ENCODE results near the gene KLHDC8A. TPM values are rescaled to one million over a fixed set of nuclear protein-coding genes. Genes with fewer than 3 reads are reported as not detected.

KLHDC8A gene
- total RNA-seq, 1 donor from 2014 or later, result 1.5 TPM

- peaks cover 21% of the 10 kb centered on the region for H3K4me1 Mint-ChIP-seq (ENCODE audit: unreplicated experiment)
- TF ChIP-seq CTCF (IDR thresholded peaks at IDR 0.05; ENCODE audit: unreplicated experiment), result peak; percentile 91
- peaks cover 2% of the 10 kb centered on the region for H3K27me3 Mint-ChIP-seq (ENCODE audit: unreplicated experiment)
- no peak overlapping the region for H3K27ac Mint-ChIP-seq (ENCODE audit: unreplicated experiment)
- H3K9me3 Mint-ChIP-seq (ENCODE audit: unreplicated experiment), result no peaks in the 10 kb centered on the region
- peak; percentile 68 for DNase-seq (ENCODE audit: low spot score)
- no peak overlapping the region for H3K4me3 Mint-ChIP-seq (ENCODE audit: unreplicated experiment)
- H3K36me3 Mint-ChIP-seq (ENCODE audit: low read depth, unreplicated experiment), result no peaks in the 10 kb centered on the region
These were observed 2.3 kb downstream of the KLHDC8A start for GRCh38 chr1:205354259-205355074.

GRCh38 chr1:205353612-205354011 is 3.1 kb downstream of the KLHDC8A start:
- Mint-ChIP-seq H3K27ac (ENCODE audit: unreplicated experiment) (no peak overlapping the region), H3K4me1 (ENCODE audit: unreplicated experiment) (peaks cover 29% of the 10 kb centered on the region), H3K4me3 (ENCODE audit: unreplicated experiment) (no peak overlapping the region)

GRCh38 chr1:205353191-205353590 is 3.5 kb downstream of the KLHDC8A start:
- H3K9me3 Mint-ChIP-seq (ENCODE audit: unreplicated experiment), result no peaks in the 10 kb centered on the region
- peaks cover 33% of the 10 kb centered on the region for H3K4me1 Mint-ChIP-seq (ENCODE audit: unreplicated experiment)
- H3K36me3 Mint-ChIP-seq (ENCODE audit: low read depth, unreplicated experiment), result no peaks in the 10 kb centered on the region
- H3K27ac Mint-ChIP-seq (ENCODE audit: unreplicated experiment), result no peak overlapping the region
- TF ChIP-seq CTCF (IDR thresholded peaks at IDR 0.05; ENCODE audit: unreplicated experiment), result no peak
- peaks cover 2% of the 10 kb centered on the region for H3K27me3 Mint-ChIP-seq (ENCODE audit: unreplicated experiment)
- DNase-seq (ENCODE audit: low spot score), result no peak
- no peak overlapping the region for H3K4me3 Mint-ChIP-seq (ENCODE audit: unreplicated experiment)

More at GRCh38 chr1:205353612-205354011, 3.1 kb downstream of the KLHDC8A start:
- H3K36me3 Mint-ChIP-seq (ENCODE audit: low read depth, unreplicated experiment), result no peaks in the 10 kb centered on the region
- no peak for DNase-seq (ENCODE audit: low spot score)
- TF ChIP-seq CTCF (IDR thresholded peaks at IDR 0.05; ENCODE audit: unreplicated experiment), result no peak
- H3K27me3 Mint-ChIP-seq (ENCODE audit: unreplicated experiment), result peaks cover 2% of the 10 kb centered on the region
- no peaks in the 10 kb centered on the region for H3K9me3 Mint-ChIP-seq (ENCODE audit: unreplicated experiment)

- H3K9me3 Mint-ChIP-seq (ENCODE audit: unreplicated experiment), result no peaks in the 10 kb centered on the region
- peaks cover 43% of the 10 kb centered on the region for H3K4me1 Mint-ChIP-seq (ENCODE audit: unreplicated experiment)
- H3K36me3 Mint-ChIP-seq (ENCODE audit: low read depth, unreplicated experiment), result no peaks in the 10 kb centered on the region
- peaks cover 4% of the 10 kb centered on the region for H3K27me3 Mint-ChIP-seq (ENCODE audit: unreplicated experiment)
- no peak for DNase-seq (ENCODE audit: low spot score)
- no peak for TF ChIP-seq CTCF (IDR thresholded peaks at IDR 0.05; ENCODE audit: unreplicated experiment)
- no peak overlapping the region for H3K4me3 Mint-ChIP-seq (ENCODE audit: unreplicated experiment)
- H3K27ac Mint-ChIP-seq (ENCODE audit: unreplicated experiment), result no peak overlapping the region
These were observed 4.6 kb downstream of the KLHDC8A start for GRCh38 chr1:205351984-205352713.

Data from endothelial cell (in vitro differentiated cells).